Measurements from ENCODE around the gene ADGRL2.

GRCh38 chr1:81752840-81753239 lies 47.9 kb upstream of the ADGRL2 start:
- TF ChIP-seq POLR2AphosphoS5 (IDR thresholded peaks at IDR 0.05; ENCODE audit: insufficient read depth, low read depth, low read length) = no peak
- TF ChIP-seq CTCF (IDR thresholded peaks at IDR 0.05; ENCODE audit: extremely low read depth in 1 of 2, insufficient read depth in 1 of 2, low read depth in 1 of 2, low read length in 2 of 2) = no peak
- no peak for TF ChIP-seq POLR2A (IDR thresholded peaks at IDR 0.05; ENCODE audit: low read depth, low read length)
- no peak for TF ChIP-seq EZH2 (IDR thresholded peaks at IDR 0.05; ENCODE audit: borderline replicate concordance, low read depth, low read length, severe bottlenecking)
- no peak for TF ChIP-seq MAX (IDR thresholded peaks at IDR 0.05; ENCODE audit: insufficient read depth, insufficient read length)
- TF ChIP-seq GATA2 (IDR thresholded peaks at IDR 0.05; ENCODE audit: insufficient read depth, insufficient read length, low read depth, low read length) = no peak
